DND-41 (cell line): Measurements from ENCODE around the gene CHCHD5.
A peak's percentile ranks its signal among the peaks of the same experiment; 100 is the strongest.

ENCODE experiments used
- ATAC-seq: fragments of 200-7000 bp; cut with Tn5 transposase; 3 replicates; pipeline ENCODE4 v1.9.1; 2021; ENCODE audit warnings: low read depth; ENCODE audit not compliant: insufficient read depth
- DNase-seq: peaks from one replicate; pipeline ENCODE4 v3.0.0-alpha.2; 2020
- H2AFZ ChIP-seq: 2 replicates; pipeline ENCODE4 v1.6.0; 2012; ENCODE audit warnings: low read depth, low read length
- H3K27ac ChIP-seq: 2 replicates; pipeline ENCODE4 v1.5.1; 2012; ENCODE audit warnings: low read length, inconsistent platforms
- H3K27me3 ChIP-seq: fragments of 200-600 bp; sonication (generic); 2 replicates; pipeline ENCODE4 v1.6.0; 2012; ENCODE audit warnings: low read length, mild to moderate bottlenecking, inconsistent platforms; ENCODE audit not compliant: insufficient read depth, poor library complexity
- H3K36me3 ChIP-seq: 2 replicates; pipeline ENCODE4 v1.5.1; 2012; ENCODE audit warnings: low read length, inconsistent platforms; ENCODE audit not compliant: insufficient read depth
- H3K4me1 ChIP-seq: 2 replicates; pipeline ENCODE4 v1.5.1; 2012; ENCODE audit warnings: mild to moderate bottlenecking, low read length; ENCODE audit not compliant: insufficient read depth
- H3K4me2 ChIP-seq: 2 replicates; pipeline ENCODE4 v1.6.0; 2012; ENCODE audit warnings: mild to moderate bottlenecking, moderate library complexity, low read length, inconsistent platforms; ENCODE audit not compliant: insufficient read depth
- H3K4me3 ChIP-seq, 2 experiments: fragments of 200-600 bp in 1 of 2; shearing (Covaris generic) in 1 of 2; 2 replicates each; pipeline ENCODE4 v1.5.1; 2012 to 2016; ENCODE audit warnings: inconsistent platforms in 2 of 2, low read length in 2 of 2, mild to moderate bottlenecking in 2 of 2, low read depth in 1 of 2, moderate library complexity in 1 of 2
- H3K79me2 ChIP-seq: 2 replicates; pipeline ENCODE4 v1.6.0; 2012; ENCODE audit warnings: low read length, inconsistent platforms; ENCODE audit not compliant: insufficient read depth
- H3K9ac ChIP-seq: 2 replicates; pipeline ENCODE4 v1.6.0; 2012; ENCODE audit warnings: low read depth, mild to moderate bottlenecking, inconsistent platforms, low read length, moderate library complexity
- H3K9me3 ChIP-seq: 2 replicates; pipeline ENCODE4 v1.5.1; 2012; ENCODE audit warnings: low read length, moderate library complexity, mild to moderate bottlenecking, inconsistent platforms; ENCODE audit not compliant: insufficient read depth, severe bottlenecking
- H4K20me1 ChIP-seq: 2 replicates; pipeline ENCODE4 v1.6.0; 2012; ENCODE audit warnings: low read length; ENCODE audit not compliant: insufficient read depth
- CTCF ChIP-seq: IDR thresholded peaks from 2 replicates; pipeline ENCODE4 v1.5.1; 2012; ENCODE audit warnings: borderline replicate concordance, low read length, moderate library complexity, mild to moderate bottlenecking; ENCODE audit not compliant: poor library complexity, severe bottlenecking; ENCODE audit errors: extremely low read depth
- EZH2 ChIP-seq: IDR thresholded peaks from 3 replicates; pipeline ENCODE4 v1.6.1; 2012; ENCODE audit warnings: borderline replicate concordance, low read depth, mild to moderate bottlenecking, moderate library complexity, low read length, inconsistent platforms; ENCODE audit not compliant: severe bottlenecking

Gene CHCHD5

GRCh38 chr2:112582314-112582746, 2.1 kb upstream of the CHCHD5 start:
- H2AFZ ChIP-seq: no peak overlapping the region
- no peaks in the 10 kb centered on the region for H3K4me1 ChIP-seq
- no peak overlapping the region for H3K4me2 ChIP-seq
- no peaks in the 10 kb centered on the region for H3K9me3 ChIP-seq
- H4K20me1 ChIP-seq: no peaks in the 10 kb centered on the region
- peaks cover 3% of the 10 kb centered on the region; the same call in 1 of the 2 replicates for H3K36me3 ChIP-seq
- DNase-seq (peak; percentile 47), ATAC-seq (peak; percentile 81)
- no peaks in the 10 kb centered on the region for H3K79me2 ChIP-seq
- H3K9ac ChIP-seq: no peak overlapping the region
- no peaks in the 10 kb centered on the region for H3K27me3 ChIP-seq
- TF ChIP-seq CTCF (peak; percentile 64), EZH2 (no peak)
- no peak overlapping the region for H3K27ac ChIP-seq
- H3K4me3 ChIP-seq: no peak overlapping the region

- Histone ChIP-seq H4K20me1 (no peaks in the 10 kb centered on the region), H3K4me2 (no peak overlapping the region), H3K9ac (no peak overlapping the region), H3K36me3 (no peaks in the 10 kb centered on the region), H3K79me2 (no peaks in the 10 kb centered on the region), H2AFZ (no peak overlapping the region), H3K4me1 (no peaks in the 10 kb centered on the region), H3K9me3 (no peaks in the 10 kb centered on the region), H3K4me3 (no peak overlapping the region), H3K27me3 (no peaks in the 10 kb centered on the region), H3K27ac (no peak overlapping the region)
- DNase-seq (no peak), ATAC-seq (no peak)
- TF ChIP-seq CTCF (no peak), EZH2 (no peak)
These were observed 794 bp upstream of the CHCHD5 start for GRCh38 chr2:112583497-112584133.

- no peak for ATAC-seq
- TF ChIP-seq CTCF: no peak
- TF ChIP-seq EZH2: no peak
- Histone ChIP-seq H3K79me2 (no peaks in the 10 kb centered on the region), H3K4me1 (no peaks in the 10 kb centered on the region), H3K36me3 (no peaks in the 10 kb centered on the region), H3K4me2 (no peak overlapping the region), H3K27ac (no peak overlapping the region), H2AFZ (no peak overlapping the region), H3K27me3 (no peaks in the 10 kb centered on the region), H3K9me3 (no peaks in the 10 kb centered on the region), H3K9ac (no peak overlapping the region), H3K4me3 (no peak overlapping the region), H4K20me1 (no peaks in the 10 kb centered on the region)
- DNase-seq: no peak
These were observed 462 bp downstream of the CHCHD5 start for GRCh38 chr2:112584891-112585250.

GRCh38 chr2:112585400-112585799, 991 bp downstream of the CHCHD5 start:
- H3K9ac ChIP-seq: no peak overlapping the region
- no peaks in the 10 kb centered on the region for H3K36me3 ChIP-seq
- H2AFZ ChIP-seq: no peak overlapping the region
- H3K79me2 ChIP-seq: no peaks in the 10 kb centered on the region
- H3K9me3 ChIP-seq: no peaks in the 10 kb centered on the region
- H3K27me3 ChIP-seq: no peaks in the 10 kb centered on the region
- DNase-seq (no peak), ATAC-seq (no peak)
- no peak overlapping the region for H3K4me3 ChIP-seq
- no peaks in the 10 kb centered on the region for H4K20me1 ChIP-seq
- H3K4me2 ChIP-seq: no peak overlapping the region
- no peak overlapping the region for H3K27ac ChIP-seq
- no peaks in the 10 kb centered on the region for H3K4me1 ChIP-seq
- TF ChIP-seq EZH2 (no peak), CTCF (no peak)
